Activated CD8-positive, alpha-beta memory T cell treated with anti-CD3 and anti-CD28 coated beads for 48 hours (primary cell): ENCODE results near the gene PARD3.

Experiments
- DNase-seq, 3 experiments: peaks; one replicate each; pipeline ENCODE4 v3.0.0-alpha.2; 2020; ENCODE audit warnings: low read depth in 2 of 3, low spot score in 2 of 3

PARD3 gene

GRCh38 chr10:34116681-34117271 is 698.3 kb downstream of the PARD3 start:
- DNase-seq, result no peak

GRCh38 chr10:34116220-34116641 is 698.9 kb downstream of the PARD3 start:
- no peak for DNase-seq

- no peak for DNase-seq
Measured at GRCh38 chr10:34114914-34115313, 700.2 kb downstream of the PARD3 start.

DNA sequence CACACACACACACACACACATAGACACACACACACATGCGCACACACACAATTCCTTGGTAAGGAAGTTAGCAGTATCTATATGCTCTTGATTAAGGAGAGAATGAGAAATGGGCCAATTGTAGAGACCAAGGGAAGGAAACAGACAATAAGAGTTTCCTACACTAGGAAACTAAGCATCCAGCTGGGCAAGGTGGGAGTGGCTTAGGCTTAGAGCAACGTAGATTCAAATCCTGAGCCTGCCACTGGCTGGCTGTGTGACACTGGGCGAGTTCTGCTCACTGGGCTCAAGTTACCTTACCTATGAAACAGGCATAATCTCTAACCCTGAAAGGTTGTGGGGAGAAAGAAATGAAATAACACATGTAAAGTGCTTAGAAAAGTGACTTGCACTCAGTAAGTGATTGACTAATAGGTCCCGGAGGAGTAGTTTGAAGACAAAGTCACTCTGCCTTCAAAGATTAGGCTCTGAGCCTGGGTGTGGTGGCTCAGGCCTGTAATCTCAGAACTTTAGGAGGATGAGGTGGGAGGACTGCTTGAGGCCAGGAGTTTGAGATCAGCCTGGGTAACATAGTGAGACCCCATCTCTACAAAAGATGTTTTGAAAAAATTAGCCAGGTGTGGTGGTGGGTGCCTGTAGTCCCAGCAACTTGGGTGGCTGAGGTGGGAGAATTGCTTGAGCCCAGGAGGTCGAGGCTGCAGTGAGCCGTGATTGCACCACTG is 701.4 kb downstream of the PARD3 start:
- DNase-seq, result no peak

GRCh38 chr10:34112171-34112782 is 702.8 kb downstream of the PARD3 start:
- no peak for DNase-seq

GRCh38 chr10:34111179-34111578 is 703.9 kb downstream of the PARD3 start:
- DNase-seq, result no peak

GRCh38 chr10:34109952-34110702 is 705.0 kb downstream of the PARD3 start:
- no peak for DNase-seq

DNA sequence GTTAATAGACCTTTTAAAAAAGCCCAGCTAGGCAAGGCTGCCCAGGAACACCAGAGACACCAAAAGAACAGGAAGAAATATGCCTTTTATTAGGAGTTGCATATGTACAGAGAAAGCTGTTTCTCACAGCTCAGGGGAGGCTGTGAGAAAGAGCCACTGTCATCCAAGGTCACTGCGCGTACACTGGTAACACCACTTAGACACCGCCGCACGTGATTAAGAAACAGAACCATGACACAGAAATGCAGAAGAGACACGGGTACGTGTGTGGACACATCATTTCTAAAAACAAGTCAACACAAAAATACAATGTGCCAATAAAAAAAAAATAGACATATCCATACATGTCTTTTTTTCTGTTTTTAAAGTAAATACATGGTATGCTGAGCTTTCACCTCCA is 705.6 kb downstream of the PARD3 start:
- no peak for DNase-seq

GRCh38 chr10:34107626-34108516 is 707.2 kb downstream of the PARD3 start:
- DNase-seq, result no peak

- no peak for DNase-seq
Measured at GRCh38 chr10:34106356-34106885, 708.7 kb downstream of the PARD3 start.

DNA sequence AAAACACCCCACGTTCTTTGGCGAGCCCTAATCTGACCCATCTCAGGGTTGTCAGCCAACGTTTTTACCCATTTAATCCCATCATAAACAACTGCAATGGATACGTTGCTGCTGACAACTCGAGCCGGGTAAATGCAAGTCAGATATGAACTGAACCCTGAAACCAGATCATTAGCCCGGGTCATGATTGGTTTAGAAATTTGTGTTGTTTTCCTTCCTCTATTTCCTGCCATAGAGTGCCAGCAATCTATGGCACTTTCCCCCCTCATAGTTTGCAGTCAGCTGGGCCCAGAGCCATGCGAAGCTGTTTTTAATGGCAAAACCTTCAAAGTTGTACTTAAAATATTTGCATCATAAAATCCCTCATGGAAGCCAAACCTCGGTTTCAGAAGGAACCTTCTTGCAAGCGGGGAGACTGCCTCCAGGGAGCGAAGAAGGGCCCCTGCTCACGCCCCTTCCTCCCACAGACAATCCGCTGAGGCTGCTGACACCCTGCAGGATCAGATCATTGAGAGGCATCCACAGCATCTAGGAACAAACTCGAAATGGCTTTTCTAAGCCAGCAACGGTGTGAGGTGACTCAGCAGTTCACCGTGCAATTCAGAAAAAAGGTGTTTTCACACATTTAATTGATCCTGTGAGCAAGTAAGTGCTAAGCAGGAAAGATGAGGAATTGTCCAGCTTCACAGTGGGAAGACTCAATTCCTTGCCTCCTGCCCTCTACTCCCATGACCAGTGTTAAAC is 710.1 kb downstream of the PARD3 start:
- DNase-seq, result no peak

GRCh38 chr10:34102893-34103506 is 712.1 kb downstream of the PARD3 start:
- no peak for DNase-seq

GRCh38 chr10:34102237-34102673 is 712.8 kb downstream of the PARD3 start:
- DNase-seq, result no peak

DNA sequence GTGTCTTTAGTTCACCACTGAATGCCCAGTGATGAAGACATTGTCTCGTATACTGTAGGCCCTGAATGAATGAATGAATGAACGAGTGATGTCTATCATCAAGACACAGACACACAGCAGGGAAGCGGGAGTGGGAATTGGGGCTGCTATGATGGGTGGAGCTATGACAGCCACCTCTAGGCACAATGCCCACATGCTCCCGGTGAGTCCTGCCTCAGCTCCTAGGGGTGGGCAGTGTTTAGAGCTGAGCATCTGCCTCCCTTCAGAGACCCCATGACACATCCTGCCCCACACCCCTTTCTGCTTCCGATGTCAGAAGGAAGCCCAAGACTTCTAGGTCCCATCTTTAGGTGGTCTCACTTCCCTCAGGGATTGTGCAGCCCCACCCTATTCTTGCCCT is 714.1 kb downstream of the PARD3 start:
- no peak for DNase-seq

GRCh38 chr10:34098821-34099567 is 716.1 kb downstream of the PARD3 start:
- no peak for DNase-seq

DNA sequence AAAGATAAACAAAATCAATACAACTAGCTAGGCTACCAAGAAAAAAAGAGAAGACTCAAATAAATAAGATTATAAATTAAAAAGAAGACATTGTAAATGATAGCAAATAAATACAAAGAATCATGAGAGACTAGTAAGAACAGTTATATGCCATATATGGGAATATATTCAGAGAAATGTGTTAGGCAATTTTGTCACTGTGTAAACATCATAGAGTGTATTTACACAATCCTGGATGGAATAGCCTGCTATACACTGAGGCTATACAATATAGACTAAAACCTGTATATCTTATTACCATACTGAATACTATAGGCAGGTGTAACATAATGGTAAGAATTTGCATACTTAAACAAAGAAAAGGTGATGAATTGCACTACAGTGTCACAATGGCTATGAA is 717.4 kb downstream of the PARD3 start:
- DNase-seq, result no peak

DNA sequence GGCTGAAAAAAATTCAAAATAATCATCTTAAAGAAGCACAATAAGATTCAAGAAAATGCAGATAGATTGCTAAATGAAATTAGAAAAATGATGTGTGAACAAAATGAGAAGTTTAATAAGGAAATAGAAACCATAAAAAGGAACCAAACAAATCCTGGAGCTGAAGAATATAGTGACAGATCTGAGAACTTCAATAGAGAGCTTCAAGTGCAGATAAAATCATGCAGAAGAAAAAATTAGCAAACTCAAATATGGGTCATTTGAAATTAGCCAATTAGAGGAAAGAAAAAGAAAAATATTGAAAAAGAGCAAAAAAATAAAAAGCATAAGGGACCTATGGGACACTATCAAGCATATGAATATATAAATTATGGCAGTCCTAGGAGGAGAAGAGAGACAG is 720.1 kb downstream of the PARD3 start:
- DNase-seq, result no peak

GRCh38 chr10:34094146-34094696 is 720.9 kb downstream of the PARD3 start:
- DNase-seq, result no peak
